ENCODE measurements around the gene TSPAN15.
A peak's percentile ranks its signal among the peaks of the same experiment; 100 is the strongest.

TSPAN15 gene

DNA sequence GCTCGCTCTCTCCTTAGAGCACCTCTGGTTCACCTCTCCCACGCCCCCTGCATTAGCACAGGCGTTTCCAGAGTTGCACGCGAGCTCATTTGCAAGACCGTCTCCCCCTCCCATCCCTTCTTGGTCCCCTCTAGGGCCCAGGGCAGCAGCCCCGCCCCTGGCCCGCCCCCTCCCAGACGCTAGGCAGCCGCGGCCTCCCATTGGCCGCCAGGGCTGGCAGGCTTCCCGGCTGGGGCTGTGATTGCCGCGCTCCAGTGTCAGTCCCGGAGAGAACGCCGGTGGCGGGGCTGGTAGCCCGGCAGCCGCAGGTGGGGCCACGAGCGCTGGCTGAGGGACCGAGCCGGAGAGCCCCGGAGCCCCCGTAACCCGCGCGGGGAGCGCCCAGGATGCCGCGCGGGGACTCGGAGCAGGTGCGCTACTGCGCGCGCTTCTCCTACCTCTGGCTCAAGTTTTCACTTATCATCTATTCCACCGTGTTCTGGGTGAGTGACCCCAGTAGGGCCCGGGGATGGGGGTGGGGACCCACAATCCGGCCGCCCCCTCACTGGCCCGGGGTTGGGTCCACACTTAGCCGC, at the start of gene TSPAN15:
TSPAN15 (plus strand) TSS at position 257 of the 575 bp plus-strand sequence; CDS start at position 387, 130 bp downstream.
- H3K4me3 ChIP-seq (ENCODE audit: low read depth, low read length): peak within 1 kb of the TSS; percentile 62
- peak; percentile 79 for DNase-seq (ENCODE audit: low read depth)
- TF ChIP-seq, protein P1, sequence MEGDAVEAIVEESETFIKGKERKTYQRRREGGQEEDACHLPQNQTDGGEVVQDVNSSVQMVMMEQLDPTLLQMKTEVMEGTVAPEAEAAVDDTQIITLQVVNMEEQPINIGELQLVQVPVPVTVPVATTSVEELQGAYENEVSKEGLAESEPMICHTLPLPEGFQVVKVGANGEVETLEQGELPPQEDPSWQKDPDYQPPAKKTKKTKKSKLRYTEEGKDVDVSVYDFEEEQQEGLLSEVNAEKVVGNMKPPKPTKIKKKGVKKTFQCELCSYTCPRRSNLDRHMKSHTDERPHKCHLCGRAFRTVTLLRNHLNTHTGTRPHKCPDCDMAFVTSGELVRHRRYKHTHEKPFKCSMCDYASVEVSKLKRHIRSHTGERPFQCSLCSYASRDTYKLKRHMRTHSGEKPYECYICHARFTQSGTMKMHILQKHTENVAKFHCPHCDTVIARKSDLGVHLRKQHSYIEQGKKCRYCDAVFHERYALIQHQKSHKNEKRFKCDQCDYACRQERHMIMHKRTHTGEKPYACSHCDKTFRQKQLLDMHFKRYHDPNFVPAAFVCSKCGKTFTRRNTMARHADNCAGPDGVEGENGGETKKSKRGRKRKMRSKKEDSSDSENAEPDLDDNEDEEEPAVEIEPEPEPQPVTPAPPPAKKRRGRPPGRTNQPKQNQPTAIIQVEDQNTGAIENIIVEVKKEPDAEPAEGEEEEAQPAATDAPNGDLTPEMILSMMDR (conservative IDR thresholded peaks at IDR 0.05; ENCODE audit: low read depth, low read length): no peak

- TF ChIP-seq, protein P1 (conservative IDR thresholded peaks at IDR 0.05; ENCODE audit: low read depth, low read length): no peak
- DNase-seq (ENCODE audit: low read depth): no peak
- H3K4me3 ChIP-seq (ENCODE audit: low read depth, low read length): no peak overlapping the region
Measured at GRCh38 chr10:69402386-69402785, 48.9 kb upstream of the TSPAN15 start.

DNA sequence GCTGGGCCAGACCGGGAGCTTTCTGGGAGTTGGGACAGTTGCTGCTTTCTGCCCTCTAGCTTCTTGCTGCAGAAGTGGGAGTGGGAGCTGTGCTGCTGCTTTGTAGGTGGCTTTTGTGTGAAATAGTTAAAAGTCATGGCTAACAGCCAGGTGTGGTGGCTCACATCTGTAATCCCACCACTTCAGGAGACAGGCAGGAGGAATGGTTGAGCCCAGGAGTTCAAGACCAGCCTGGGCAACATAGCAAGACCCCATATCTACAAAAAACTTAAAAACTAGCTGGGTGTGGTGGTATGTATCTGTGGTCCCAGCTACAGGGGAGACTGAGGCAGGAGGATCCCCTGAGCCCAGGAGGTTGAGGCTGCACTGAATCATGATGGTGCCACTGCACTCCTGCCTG, 48.2 kb upstream of the TSPAN15 start:
- DNase-seq (ENCODE audit: low read depth): no peak
- no peak overlapping the region for H3K4me3 ChIP-seq (ENCODE audit: low read depth, low read length)
- TF ChIP-seq, protein P1 (conservative IDR thresholded peaks at IDR 0.05; ENCODE audit: low read depth, low read length): no peak

DNA sequence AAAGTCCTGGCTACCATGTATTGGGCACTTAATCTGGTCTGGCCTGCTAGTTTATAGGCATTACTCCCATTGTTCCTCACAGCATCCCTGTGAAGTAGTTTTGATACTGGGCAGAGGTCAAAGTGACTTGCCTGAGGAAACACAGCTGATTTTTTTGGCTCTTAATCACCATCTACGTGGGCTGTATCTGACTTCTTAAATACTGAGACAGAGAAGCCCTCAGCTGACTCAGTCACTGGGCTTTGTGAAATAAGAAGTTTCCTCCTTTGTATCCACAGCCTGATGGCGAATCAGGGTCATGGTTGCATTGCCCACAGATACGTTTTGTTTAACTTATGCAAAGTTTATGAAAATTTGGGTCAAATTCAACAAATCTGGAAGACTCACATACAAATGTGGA, 47.7 kb upstream of the TSPAN15 start:
- no peak overlapping the region for H3K4me3 ChIP-seq (ENCODE audit: low read depth, low read length)
- peak; percentile 81 for DNase-seq (ENCODE audit: low read depth)
- TF ChIP-seq, protein P1 (conservative IDR thresholded peaks at IDR 0.05; ENCODE audit: low read depth, low read length): no peak

DNA sequence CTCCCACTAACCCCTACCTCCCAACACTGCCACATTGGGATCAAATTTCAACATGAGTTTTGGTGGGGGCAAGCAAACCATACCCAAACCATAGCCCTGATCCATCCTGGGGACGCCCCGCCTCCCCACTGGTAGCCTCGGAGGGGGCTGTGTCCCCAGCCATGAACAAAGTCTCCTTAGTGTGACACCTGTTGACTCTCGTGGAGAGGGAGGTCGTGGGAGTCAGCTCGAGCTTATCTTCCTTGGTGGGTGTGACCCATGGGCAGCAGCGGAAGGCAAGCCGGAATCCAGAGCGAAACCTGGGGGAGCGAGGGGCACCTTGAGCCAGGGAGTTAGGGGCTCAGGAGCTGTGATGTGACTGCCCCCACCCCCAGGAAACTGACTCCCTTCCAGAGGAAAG, 46.5 kb upstream of the TSPAN15 start:
- TF ChIP-seq, protein P1 (conservative IDR thresholded peaks at IDR 0.05; ENCODE audit: low read depth, low read length): no peak
- H3K4me3 ChIP-seq (ENCODE audit: low read depth, low read length): no peak overlapping the region
- no peak for DNase-seq (ENCODE audit: low read depth)

DNA sequence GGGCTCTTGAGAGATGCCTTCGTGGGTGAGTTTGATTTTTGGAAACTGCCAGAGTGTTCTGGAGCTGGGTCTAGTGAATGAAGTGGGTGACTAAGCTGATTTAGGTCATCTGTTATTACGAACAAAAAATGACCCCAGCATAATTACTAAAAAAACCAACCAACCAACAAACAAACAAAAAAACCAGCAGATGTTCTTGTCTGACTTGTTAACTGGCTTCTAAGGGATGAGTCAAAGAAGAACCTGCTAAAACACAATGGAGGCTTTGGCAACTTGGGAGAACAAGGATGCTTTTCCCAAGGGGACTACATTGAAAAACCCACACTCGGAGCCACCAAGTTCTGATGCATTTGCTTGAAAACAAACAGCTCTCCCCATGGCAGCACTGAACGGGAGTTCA, 46.0 kb upstream of the TSPAN15 start:
- no peak for DNase-seq (ENCODE audit: low read depth)
- TF ChIP-seq, protein P1 (conservative IDR thresholded peaks at IDR 0.05; ENCODE audit: low read depth, low read length): no peak
- H3K4me3 ChIP-seq (ENCODE audit: low read depth, low read length): no peak overlapping the region

DNA sequence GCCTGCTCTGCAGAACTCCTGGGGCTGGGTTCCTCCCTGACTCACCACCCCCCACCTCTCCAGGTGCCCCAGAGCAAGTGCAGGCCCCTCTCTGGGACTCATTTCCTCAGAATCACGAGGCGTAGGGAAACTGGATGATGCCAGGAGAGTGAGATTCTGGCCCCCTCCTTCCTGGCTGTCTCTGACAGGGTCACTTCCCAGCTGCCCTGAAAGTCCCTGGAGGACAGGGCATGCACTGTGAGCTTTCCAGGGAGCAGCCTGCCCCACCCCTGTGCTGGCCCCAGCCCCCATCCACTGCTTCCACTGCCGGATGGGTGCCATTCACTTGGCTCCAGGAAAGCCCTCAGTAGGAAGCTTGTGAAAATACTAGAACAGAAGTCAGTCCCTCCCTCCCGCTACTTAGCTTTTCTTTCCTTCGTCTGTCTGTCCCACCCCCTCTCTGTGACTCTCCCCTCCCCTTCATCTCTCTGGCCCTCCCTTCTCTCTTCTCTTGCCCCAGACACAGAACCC, 44.9 kb upstream of the TSPAN15 start:
- TF ChIP-seq, protein P1 (conservative IDR thresholded peaks at IDR 0.05; ENCODE audit: low read depth, low read length): no peak

More for the DNA sequence above, 44.9 kb upstream of the TSPAN15 start:
- peak; percentile 60 for DNase-seq (ENCODE audit: low read depth)
- H3K4me3 ChIP-seq (ENCODE audit: low read depth, low read length): no peak overlapping the region
